B cell (primary cell): ENCODE measurements around the gene CERT1. TPM values are rescaled to one million over a fixed set of nuclear protein-coding genes. Genes with fewer than 3 reads are reported as not detected.

ENCODE experiments used
- ATAC-seq: fragments of 200-7000 bp; cut with Tn5 transposase; one replicate; pipeline ENCODE4 v1.10.0; 2021; ENCODE audit warnings: low read depth, mild to moderate bottlenecking, moderate number of reproducible peaks, moderate library complexity
- CTCF ChIA-PET: fragments of 350-600 bp; sonication (Branson Sonifier 250); formaldehyde crosslinking; loops from one replicate; lab custom pipeline; 2021; ENCODE audit warnings: antibody characterized with exemption, inconsistent platforms; lab: Charles Lee
- POLR2A ChIA-PET: fragments of 350-600 bp; sonication (Branson Sonifier 250); formaldehyde crosslinking; loops from one replicate; lab custom pipeline; 2021; ENCODE audit warnings: antibody characterized with exemption; lab: Charles Lee
- DNase-seq: peaks from one replicate; pipeline ENCODE4 v3.0.0; 2013
- H2AFZ ChIP-seq: 2 replicates; pipeline ENCODE4 v1.6.1; 2012; ENCODE audit warnings: mild to moderate bottlenecking, low read depth, low read length; ENCODE audit not compliant: insufficient read depth, poor library complexity, severe bottlenecking
- H3K27ac ChIP-seq, 2 donors: 1 replicate in 1 of 2; 2 replicates in 1 of 2; pipeline ENCODE4 v1.5.1; 2012 to 2013; ENCODE audit warnings: low read length in 2 of 2, mild to moderate bottlenecking in 2 of 2, moderate library complexity in 1 of 2
- H3K27me3 ChIP-seq, 4 experiments: fragments of 200-600 bp in 1 of 4; sonication (generic) in 1 of 4; replicated peaks in 1 of 4; 1 replicate in 2 of 4; 2 replicates in 2 of 4; pipeline versions ENCODE4 v1.6.1 to v1.7.0; 2013 to 2016; ENCODE audit warnings: low read length in 3 of 4, mild to moderate bottlenecking in 2 of 4, mixed read lengths in 1 of 4, moderate library complexity in 1 of 4; ENCODE audit not compliant: insufficient read depth in 4 of 4, control insufficient read depth in 3 of 4; ENCODE audit errors: control extremely low read depth in 1 of 4
- H3K36me3 ChIP-seq, 2 experiments: replicated peaks in 1 of 2; 1 replicate in 1 of 2; 2 replicates in 1 of 2; pipeline versions ENCODE4 v1.6.1 to v1.7.1; 2013; ENCODE audit warnings: low read length in 1 of 2; ENCODE audit not compliant: insufficient read depth in 2 of 2, control insufficient read depth in 1 of 2; ENCODE audit errors: control extremely low read depth in 1 of 2, extremely low read depth in 1 of 2
- H3K4me1 ChIP-seq, 2 donors: fragments of 200-600 bp in 1 of 2; sonication (generic) in 1 of 2; 1 replicate in 1 of 2; 2 replicates in 1 of 2; pipeline versions ENCODE4 v1.5.1 to v1.6.1; 2013 to 2017; ENCODE audit warnings: low read length in 2 of 2; ENCODE audit not compliant: control insufficient read depth in 2 of 2, insufficient read depth in 2 of 2
- H3K4me2 ChIP-seq: replicated peaks from 2 replicates; pipeline ENCODE3; 2012; ENCODE audit warnings: mild to moderate bottlenecking, low read depth, low read length; ENCODE audit not compliant: poor library complexity, severe bottlenecking
- H3K4me3 ChIP-seq, 5 experiments: fragments of 200-600 bp in 1 of 5; sonication (generic) in 1 of 5; 1 replicate in 3 of 5; 2 replicates in 2 of 5; pipeline versions ENCODE4 v1.5.1 to v1.7.0; 2011 to 2016; ENCODE audit warnings: low read length in 4 of 5, mild to moderate bottlenecking in 4 of 5, low read depth in 2 of 5, control low read depth in 1 of 5, moderate library complexity in 1 of 5; ENCODE audit not compliant: insufficient read depth in 1 of 5; ENCODE audit errors: control extremely low read depth in 1 of 5, extremely low read depth in 1 of 5
- H3K79me2 ChIP-seq: fragments of 200-600 bp; sonication (generic); one replicate; pipeline ENCODE4 v1.6.0; 2016; ENCODE audit warnings: low read length; ENCODE audit not compliant: control insufficient read depth, insufficient read depth
- H3K9ac ChIP-seq: fragments of 200-600 bp; sonication (generic); 2 replicates; pipeline ENCODE4 v1.6.1; 2017; ENCODE audit warnings: mild to moderate bottlenecking, low read length, moderate library complexity
- H3K9me3 ChIP-seq, 3 donors: one replicate each; pipeline versions ENCODE4 v1.6.1 to v1.7.1; 2013; ENCODE audit warnings: low read length in 2 of 3; ENCODE audit not compliant: control insufficient read depth in 2 of 3, insufficient read depth in 1 of 3; ENCODE audit errors: control extremely low read depth in 1 of 3
- H4K20me1 ChIP-seq: 2 replicates; pipeline ENCODE4 v1.6.0; 2012; ENCODE audit warnings: mild to moderate bottlenecking, low read length; ENCODE audit not compliant: insufficient read depth, control insufficient read depth, poor library complexity, severe bottlenecking
- H3K27ac Mint-ChIP-seq: one replicate; pipeline ENCODE4 v1.8.0; 2021; ENCODE audit warnings: mixed read lengths
- H3K27me3 Mint-ChIP-seq: one replicate; pipeline ENCODE4 v1.8.0; 2021; ENCODE audit warnings: mixed read lengths
- H3K4me1 Mint-ChIP-seq: one replicate; pipeline ENCODE4 v1.8.0; 2021; ENCODE audit warnings: mixed read lengths
- H3K4me3 Mint-ChIP-seq: one replicate; pipeline ENCODE4 v1.8.0; 2021; ENCODE audit warnings: mixed read lengths
- H3K9me3 Mint-ChIP-seq: one replicate; pipeline ENCODE4 v1.8.0; 2022; ENCODE audit warnings: mixed read lengths; ENCODE audit not compliant: insufficient read depth
- CTCF ChIP-seq: fragments of 200-600 bp; IDR thresholded peaks from one replicate; pipeline ENCODE4 v1.8.0; 2022; ENCODE audit warnings: antibody characterized with exemption, mild to moderate bottlenecking
- EZH2 ChIP-seq: IDR thresholded peaks from 2 replicates; pipeline ENCODE4 v1.6.1; 2012; ENCODE audit warnings: borderline replicate concordance, low read depth, mild to moderate bottlenecking, moderate library complexity, low read length; ENCODE audit not compliant: insufficient read depth, poor library complexity, severe bottlenecking
- WGBS: methylation state at CpG from one replicate; pipeline ENCODE4 v1.1.5; 2013; ENCODE audit warnings: missing lambda C conversion rate; ENCODE audit not compliant: insufficient coverage; 5-methylcytosine and 5-hydroxymethylcytosine counted together
- intact Hi-C: fragments of 100-400 bp; cut with micrococcal nuclease; formaldehyde crosslinking; loops from one replicate; pipeline ENCODE4 v1.10.0; 2022
- polyA plus RNA-seq: library from polyadenylated mRNA; depleted of rRNA; stranded (reverse); fragments of >200 nt; gene quantifications from 2 replicates; pipeline ENCODE4 v1.2.3, GENCODE V29; 2012
- total RNA-seq, 2 donors: library from RNA; stranded (reverse); fragments of 120-200 nt in 1 of 2; gene quantifications; 1 replicate in 1 of 2; 2 replicates in 1 of 2; pipeline versions ENCODE4 v1.2.3 to v1.2.4, GENCODE V29; 2013 to 2022

Gene CERT1
- total and polyA plus RNA-seq, 2 donors (not counting 1 experiment from before 2014, with no cell fraction given): 13.7 to 60.5 TPM

- H3K4me3 ChIP-seq: no peak overlapping the region
- no peak overlapping the region for H3K4me2 ChIP-seq
- CTCF ChIA-PET: no interaction called here
- peaks cover 5 to 12% (median 9%) of the 10 kb centered on the region in 3 donors for H3K9me3 ChIP-seq
- no peak overlapping the region for H3K27ac Mint-ChIP-seq
- POLR2A ChIA-PET: no interaction called here
- no peak overlapping the region for H3K4me3 Mint-ChIP-seq
- no peaks in the 10 kb centered on the region for H3K27me3 Mint-ChIP-seq
- H3K9me3 Mint-ChIP-seq: peaks cover 6% of the 10 kb centered on the region
- H3K4me1 Mint-ChIP-seq: peaks cover 11% of the 10 kb centered on the region
- H3K79me2 ChIP-seq: peaks cover 88% of the 10 kb centered on the region
- peaks cover 1 to 8% of the 10 kb centered on the region in 2 experiments for H3K36me3 ChIP-seq
- no peak overlapping the region for H2AFZ ChIP-seq
- H3K27ac ChIP-seq: no peak overlapping the region
- H3K9ac ChIP-seq: no peak overlapping the region
- H4K20me1 ChIP-seq: peaks cover 32% of the 10 kb centered on the region
- no peak for TF ChIP-seq EZH2
- TF ChIP-seq CTCF: no peak
- 97% methylated on average over 6 of the region's 6 CpGs for WGBS
- DNase-seq (no peak), ATAC-seq (no peak)
- no peaks in the 10 kb centered on the region for H3K4me1 ChIP-seq
- intact Hi-C loops: no loop called here
- no peaks in the 10 kb centered on the region for H3K27me3 ChIP-seq
These were observed 25.4 kb upstream of the CERT1 start for GRCh38 chr5:75536694-75537360.

- Mint-ChIP-seq H3K27me3 (no peaks in the 10 kb centered on the region), H3K4me3 (no peak overlapping the region), H3K27ac (no peak overlapping the region), H3K9me3 (peaks cover 6% of the 10 kb centered on the region), H3K4me1 (peaks cover 14% of the 10 kb centered on the region)
- no peaks in the 10 kb centered on the region for H3K4me1 ChIP-seq
- H3K79me2 ChIP-seq: peaks cover 88% of the 10 kb centered on the region
- DNase-seq (no peak), ATAC-seq (no peak)
- POLR2A ChIA-PET: no interaction called here
- H4K20me1 ChIP-seq: peaks cover 32% of the 10 kb centered on the region
- H3K36me3 ChIP-seq: peaks cover 1 to 8% of the 10 kb centered on the region in 2 experiments
- peaks cover 5 to 12% (median 9%) of the 10 kb centered on the region in 3 donors for H3K9me3 ChIP-seq
- no peak overlapping the region for H2AFZ ChIP-seq
- H3K27ac ChIP-seq: no peak overlapping the region
- no peak overlapping the region for H3K4me2 ChIP-seq
- intact Hi-C loops: no loop called here
- 82% methylated on average over 2 of the region's 3 CpGs for WGBS
- no peak overlapping the region for H3K9ac ChIP-seq
- H3K27me3 ChIP-seq: no peaks in the 10 kb centered on the region
- no peak overlapping the region for H3K4me3 ChIP-seq
- TF ChIP-seq EZH2 (no peak), CTCF (no peak)
- CTCF ChIA-PET: no interaction called here
These were observed 24.7 kb upstream of the CERT1 start for GRCh38 chr5:75536147-75536546.
